Measurements from ENCODE around the gene FAIM2. TPM values are rescaled to one million over a fixed set of nuclear protein-coding genes. Genes with fewer than 3 reads are reported as not detected.
"Not testable (repeated sequence)": the region's sequence is repeated elsewhere in the genome, so short reads cannot be mapped to it uniquely, and the experiment has no call there.

FAIM2 gene
- polyA plus RNA-seq, 2 of the 4 experiments (the other 2 are of a cell fraction), result 0.23 TPM; not detected in 1

GRCh38 chr12:49880756-49881414 lies 22.8 kb downstream of the FAIM2 start:
- peaks cover 7% of the 10 kb centered on the region; the same call in 1 of the 3 replicates for H3K9me3 ChIP-seq
- H3K27ac ChIP-seq, result no peak overlapping the region
- FAIRE-seq, result no peak
- no peak for ATAC-seq
- no peak for DNase-seq (ENCODE audit: low read depth in 1 of 2, low spot score in 1 of 2)
- TF ChIP-seq RARB (CRISPR knock-in tag; IDR thresholded peaks at IDR 0.05) (no peak), PHF8 (IDR thresholded peaks at IDR 0.05; ENCODE audit: borderline replicate concordance, low read depth) (no peak), NPAS2 (CRISPR knock-in tag; IDR thresholded peaks at IDR 0.05; ENCODE audit: borderline replicate concordance) (no peak), FOXS1 (CRISPR knock-in tag; IDR thresholded peaks at IDR 0.05) (no peak), BHLHE40 (IDR thresholded peaks at IDR 0.05; ENCODE audit: low read depth, low read length) (no peak), ZC3H11A (IDR thresholded peaks at IDR 0.05) (no peak)
- TF ChIP-seq, protein P1, sequence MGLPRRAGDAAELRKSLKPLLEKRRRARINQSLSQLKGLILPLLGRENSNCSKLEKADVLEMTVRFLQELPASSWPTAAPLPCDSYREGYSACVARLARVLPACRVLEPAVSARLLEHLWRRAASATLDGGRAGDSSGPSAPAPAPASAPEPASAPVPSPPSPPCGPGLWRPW (IDR thresholded peaks at IDR 0.05), result no peak
- H3K4me2 ChIP-seq, result no peak overlapping the region
- WGBS (ENCODE audit: missing lambda C conversion rate), result 57% methylated on average over 5 of the region's 5 CpGs
- no peaks in the 10 kb centered on the region for H3K4me1 ChIP-seq
- CTCF ChIA-PET, result interaction anchor here (0.7 to 4.6 kb wide), 6 partner anchors 11 to 190 kb away, joined by 3 to 42 read pairs (median 4); no protein-coding TSS in a partner anchor
- no peak overlapping the region for H3K4me3 ChIP-seq
- POLR2A ChIA-PET, result no interaction called here

- H3K27ac ChIP-seq; H3K4me3 ChIP-seq; H3K9me3 ChIP-seq; FAIRE-seq; ATAC-seq; CTCF ChIA-PET; H3K4me1 ChIP-seq; DNase-seq (ENCODE audit: low read depth in 1 of 2, low spot score in 1 of 2); H3K4me2 ChIP-seq; POLR2A ChIA-PET: not testable (repeated sequence)
- WGBS (ENCODE audit: missing lambda C conversion rate), result 31% methylated on average over 2 of the region's 2 CpGs
Measured at GRCh38 chr12:49879065-49879464, 24.6 kb downstream of the FAIM2 start.

GRCh38 chr12:49878021-49878420 lies 25.7 kb downstream of the FAIM2 start:
- no peak overlapping the region for H3K27ac ChIP-seq
- DNase-seq (ENCODE audit: low read depth in 1 of 2, low spot score in 1 of 2), result no peak
- no peak for ATAC-seq
- no peaks in the 10 kb centered on the region for H3K4me1 ChIP-seq
- ChIA-PET CTCF (no interaction called here), POLR2A (no interaction called here)
- H3K4me3 ChIP-seq, result no peak overlapping the region
- FAIRE-seq, result no peak
- no peak for TF ChIP-seq POLR2A (IDR thresholded peaks at IDR 0.05; ENCODE audit: low read length)
- WGBS (ENCODE audit: missing lambda C conversion rate), result 38% methylated on average over 2 of the region's 2 CpGs
- H3K4me2 ChIP-seq, result no peak overlapping the region
- peaks cover 7% of the 10 kb centered on the region; the same call in 1 of the 3 replicates for H3K9me3 ChIP-seq

DNA sequence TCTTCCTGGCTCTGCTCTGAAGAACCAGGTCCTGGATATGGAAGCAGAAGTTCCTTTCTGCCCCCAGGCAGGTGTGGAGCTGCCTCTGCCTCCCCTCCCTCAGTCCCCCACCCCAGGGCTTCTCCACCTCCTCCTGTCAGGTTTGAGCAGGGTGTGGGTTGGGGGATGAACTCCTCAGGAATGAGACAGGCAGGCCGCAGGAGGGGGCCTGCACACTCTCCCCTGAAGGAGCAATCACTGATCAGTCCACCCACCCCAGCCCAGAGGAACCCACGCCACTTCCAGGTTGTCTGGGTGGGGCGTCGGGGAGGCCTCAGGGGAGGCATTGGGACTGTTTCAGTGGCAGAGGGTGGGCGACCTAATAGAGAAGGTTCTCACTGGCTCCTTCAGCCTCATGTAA lies 26.6 kb downstream of the FAIM2 start:
- no peak for DNase-seq (ENCODE audit: low read depth in 1 of 2, low spot score in 1 of 2)
- Histone ChIP-seq H3K27ac (no peak overlapping the region), H3K4me3 (no peak overlapping the region), H3K9me3 (peaks cover 7% of the 10 kb centered on the region; the same call in 1 of the 3 replicates), H3K4me1 (no peaks in the 10 kb centered on the region), H3K4me2 (no peak overlapping the region)
- no peak for FAIRE-seq
- ChIA-PET POLR2A (no interaction called here), CTCF (interaction anchor here (0.6 to 1.3 kb wide), 3 partner anchors 10 to 39 kb away, joined by 3 to 4 read pairs (median 3); no protein-coding TSS in a partner anchor)
- no peak for TF ChIP-seq EHF (CRISPR knock-in tag; IDR thresholded peaks at IDR 0.05)
- no peak for TF ChIP-seq GATA3 (IDR thresholded peaks at IDR 0.05; ENCODE audit: borderline replicate concordance)
- no peak for TF ChIP-seq HDAC2 (IDR thresholded peaks at IDR 0.05)
- TF ChIP-seq RFX5 (IDR thresholded peaks at IDR 0.05), result no peak
- no peak for TF ChIP-seq SREBF2 (IDR thresholded peaks at IDR 0.05)
- no peak for TF ChIP-seq EP300 (IDR thresholded peaks at IDR 0.05)
- TF ChIP-seq ESRRA (IDR thresholded peaks at IDR 0.05; ENCODE audit: borderline replicate concordance, low read length), result no peak
- no peak for TF ChIP-seq HOXA7 (CRISPR knock-in tag; IDR thresholded peaks at IDR 0.05)
- no peak for TF ChIP-seq ZC3H11A (IDR thresholded peaks at IDR 0.05)
- no peak for TF ChIP-seq FOSL2 (IDR thresholded peaks at IDR 0.05)
- TF ChIP-seq FOSL2 (CRISPR knock-in tag; IDR thresholded peaks at IDR 0.05), result no peak
- TF ChIP-seq SMC3 (IDR thresholded peaks at IDR 0.05), result no peak
- no peak for TF ChIP-seq TFCP2L1 (CRISPR knock-in tag; IDR thresholded peaks at IDR 0.05)
- TF ChIP-seq, protein P2, sequence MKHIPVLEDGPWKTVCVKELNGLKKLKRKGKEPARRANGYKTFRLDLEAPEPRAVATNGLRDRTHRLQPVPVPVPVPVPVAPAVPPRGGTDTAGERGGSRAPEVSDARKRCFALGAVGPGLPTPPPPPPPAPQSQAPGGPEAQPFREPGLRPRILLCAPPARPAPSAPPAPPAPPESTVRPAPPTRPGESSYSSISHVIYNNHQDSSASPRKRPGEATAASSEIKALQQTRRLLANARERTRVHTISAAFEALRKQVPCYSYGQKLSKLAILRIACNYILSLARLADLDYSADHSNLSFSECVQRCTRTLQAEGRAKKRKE (CRISPR knock-in tag; IDR thresholded peaks at IDR 0.05; ENCODE audit: low read depth), result no peak
- no peak for TF ChIP-seq NFE2L2 (conservative IDR thresholded peaks at IDR 0.05; ENCODE audit: low read length)
- no peak for ATAC-seq
- WGBS (ENCODE audit: missing lambda C conversion rate), result 43% methylated on average over 5 of the region's 5 CpGs

All from A549 (cell line).